ENCODE data around the gene MRPS14. TPM values are rescaled to one million over a fixed set of nuclear protein-coding genes. Genes with fewer than 3 reads are reported as not detected.
A peak's percentile ranks its signal among the peaks of the same experiment; 100 is the strongest.

MRPS14 gene
- total RNA-seq, 1 experiment from 2014 or later = 36.3 TPM

DNA sequence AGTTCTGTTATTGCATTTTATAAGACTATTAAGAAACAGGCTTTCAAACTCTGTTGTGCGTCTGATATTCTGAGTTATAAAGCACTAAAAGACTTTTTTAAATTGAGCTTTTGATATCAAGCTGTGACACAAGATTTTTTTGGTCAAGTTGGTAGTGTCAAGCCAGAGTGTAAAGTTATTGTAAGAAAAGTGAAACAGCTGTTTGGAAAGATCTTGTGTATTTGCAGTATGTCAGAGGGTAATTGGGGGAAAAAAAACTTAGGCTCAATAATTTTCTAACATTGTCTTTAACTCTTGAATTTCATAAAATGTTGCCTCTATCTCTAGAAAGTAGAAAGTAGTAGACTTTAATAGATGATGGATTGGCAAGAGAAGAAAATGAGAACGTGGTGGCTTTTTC, 19.7 kb downstream of the MRPS14 start:
- Mint-ChIP-seq H3K4me3 (ENCODE audit: unreplicated experiment) (no peak overlapping the region), H3K9me3 (ENCODE audit: unreplicated experiment) (no peaks in the 10 kb centered on the region), H3K27ac (ENCODE audit: low read depth, unreplicated experiment) (no peak overlapping the region), H3K4me1 (ENCODE audit: insufficient read depth, unreplicated experiment) (peaks cover 34% of the 10 kb centered on the region), H3K27me3 (ENCODE audit: insufficient read depth, unreplicated experiment) (no peaks in the 10 kb centered on the region), H3K36me3 (ENCODE audit: insufficient read depth, unreplicated experiment) (peaks cover 41% of the 10 kb centered on the region)
- ChIA-PET CTCF (interaction anchor here (0.6 to 1.5 kb wide), 7 partner anchors 9 to 741 kb away, joined by 3 to 5 read pairs (median 3); no protein-coding TSS in a partner anchor), POLR2A (interaction anchor here (0.5 to 10.8 kb wide), 6 partner anchors 11 to 417 kb away, joined by 3 to 331 read pairs (median 4); partner anchors contain the start of gene MRPS14)
- DNase-seq (ENCODE audit: unreplicated experiment) = no peak
- TF ChIP-seq, protein P1, sequence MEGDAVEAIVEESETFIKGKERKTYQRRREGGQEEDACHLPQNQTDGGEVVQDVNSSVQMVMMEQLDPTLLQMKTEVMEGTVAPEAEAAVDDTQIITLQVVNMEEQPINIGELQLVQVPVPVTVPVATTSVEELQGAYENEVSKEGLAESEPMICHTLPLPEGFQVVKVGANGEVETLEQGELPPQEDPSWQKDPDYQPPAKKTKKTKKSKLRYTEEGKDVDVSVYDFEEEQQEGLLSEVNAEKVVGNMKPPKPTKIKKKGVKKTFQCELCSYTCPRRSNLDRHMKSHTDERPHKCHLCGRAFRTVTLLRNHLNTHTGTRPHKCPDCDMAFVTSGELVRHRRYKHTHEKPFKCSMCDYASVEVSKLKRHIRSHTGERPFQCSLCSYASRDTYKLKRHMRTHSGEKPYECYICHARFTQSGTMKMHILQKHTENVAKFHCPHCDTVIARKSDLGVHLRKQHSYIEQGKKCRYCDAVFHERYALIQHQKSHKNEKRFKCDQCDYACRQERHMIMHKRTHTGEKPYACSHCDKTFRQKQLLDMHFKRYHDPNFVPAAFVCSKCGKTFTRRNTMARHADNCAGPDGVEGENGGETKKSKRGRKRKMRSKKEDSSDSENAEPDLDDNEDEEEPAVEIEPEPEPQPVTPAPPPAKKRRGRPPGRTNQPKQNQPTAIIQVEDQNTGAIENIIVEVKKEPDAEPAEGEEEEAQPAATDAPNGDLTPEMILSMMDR (IDR thresholded peaks at IDR 0.05; ENCODE audit: unreplicated experiment) = no peak
- intact Hi-C loops (cut with micrococcal nuclease) = loop anchor here (10.0 kb wide), 1 partner anchor 1201 kb away; the partner anchor contains the start of gene COP1
- BruUV-seq (replicated peaks) = no TSS peak

DNA sequence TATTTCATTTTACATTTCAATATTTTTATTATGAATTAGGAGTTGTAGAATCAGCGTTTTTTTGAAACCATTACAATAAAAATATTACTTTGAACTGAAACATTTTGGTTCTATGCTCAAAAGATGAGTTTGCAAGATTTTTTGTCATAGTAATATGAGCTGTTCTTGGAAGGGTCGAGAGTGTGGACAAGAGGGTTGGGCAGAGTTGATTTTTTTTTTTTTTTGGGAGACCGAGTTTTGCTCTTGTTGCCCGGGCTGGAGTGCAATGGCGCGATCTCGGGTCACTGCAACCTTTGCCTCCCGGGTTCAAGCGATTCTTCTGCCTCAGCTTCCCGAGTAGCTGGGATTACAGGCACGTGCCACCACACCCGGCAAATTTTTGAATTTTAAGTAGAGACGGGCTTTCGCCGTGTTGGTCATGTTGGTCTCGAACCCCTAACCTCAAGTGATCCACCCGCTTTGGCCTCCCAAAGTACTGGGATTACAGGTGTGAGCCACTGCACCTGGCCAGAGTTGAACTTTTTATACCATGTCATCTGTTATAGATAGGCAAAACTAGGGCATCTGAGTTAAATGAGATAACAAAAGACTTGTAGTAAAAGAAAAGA, 20.2 kb downstream of the MRPS14 start:
- no peaks in the 10 kb centered on the region for H3K27me3 Mint-ChIP-seq (ENCODE audit: insufficient read depth, unreplicated experiment)
- peaks cover 32% of the 10 kb centered on the region for H3K4me1 Mint-ChIP-seq (ENCODE audit: insufficient read depth, unreplicated experiment)
- CTCF ChIA-PET = interaction anchor here (0.6 to 1.5 kb wide), 9 partner anchors 9 to 740 kb away, joined by 3 to 8 read pairs (median 4); partner anchors contain the start of gene MRPS14
- no peak for DNase-seq (ENCODE audit: unreplicated experiment)
- H3K36me3 Mint-ChIP-seq (ENCODE audit: insufficient read depth, unreplicated experiment) = peaks cover 36% of the 10 kb centered on the region
- POLR2A ChIA-PET = interaction anchor here (0.9 to 10.8 kb wide), 6 partner anchors 10 to 27 kb away, joined by 3 to 331 read pairs (median 5); partner anchors contain the start of gene MRPS14
- H3K27ac Mint-ChIP-seq (ENCODE audit: low read depth, unreplicated experiment) = no peak overlapping the region
- no TSS peak for BruUV-seq (replicated peaks)
- TF ChIP-seq, protein P1 (IDR thresholded peaks at IDR 0.05; ENCODE audit: unreplicated experiment) = no peak
- no peak overlapping the region for H3K4me3 Mint-ChIP-seq (ENCODE audit: unreplicated experiment)
- H3K9me3 Mint-ChIP-seq (ENCODE audit: unreplicated experiment) = no peaks in the 10 kb centered on the region
- intact Hi-C loops (cut with micrococcal nuclease) = loop anchor here (10.0 kb wide), 1 partner anchor 1202 kb away; the partner anchor contains the start of gene COP1

DNA sequence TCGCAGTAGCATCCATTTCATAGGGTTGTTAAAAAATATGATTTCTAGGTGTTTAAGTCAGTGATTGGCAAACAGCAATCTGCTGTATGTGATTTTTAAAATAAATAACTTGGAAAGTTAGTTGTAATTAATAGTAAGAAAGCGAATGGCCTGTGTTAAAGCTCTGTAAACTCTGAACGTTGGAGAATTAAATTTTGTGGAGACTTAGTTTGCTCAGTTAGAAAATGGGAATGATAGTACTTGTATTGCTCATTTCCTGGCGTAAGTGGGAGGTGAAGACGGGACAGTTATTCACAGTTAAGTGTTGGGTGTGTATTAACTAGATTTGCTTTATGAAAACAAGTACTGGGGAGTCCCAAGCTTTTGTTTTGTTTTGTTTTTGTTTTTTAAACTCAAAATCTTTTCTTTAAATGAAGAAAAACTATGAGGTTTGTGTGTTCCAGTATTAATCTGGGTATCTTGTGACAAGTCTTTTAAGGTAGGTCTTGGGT, 22.5 kb downstream of the MRPS14 start:
- Mint-ChIP-seq H3K4me3 (ENCODE audit: unreplicated experiment) (no peak overlapping the region), H3K27ac (ENCODE audit: low read depth, unreplicated experiment) (peak overlapping the region; percentile 87), H3K9me3 (ENCODE audit: unreplicated experiment) (no peaks in the 10 kb centered on the region), H3K36me3 (ENCODE audit: insufficient read depth, unreplicated experiment) (peaks cover 15% of the 10 kb centered on the region), H3K27me3 (ENCODE audit: insufficient read depth, unreplicated experiment) (no peaks in the 10 kb centered on the region), H3K4me1 (ENCODE audit: insufficient read depth, unreplicated experiment) (peaks cover 47% of the 10 kb centered on the region)
- peak; percentile 41 for DNase-seq (ENCODE audit: unreplicated experiment)
- intact Hi-C loops (cut with micrococcal nuclease) = loop anchor here (10.0 kb wide), 1 partner anchor 1204 kb away; the partner anchor contains the start of gene COP1
- TF ChIP-seq, protein P1 (IDR thresholded peaks at IDR 0.05; ENCODE audit: unreplicated experiment) = no peak
- POLR2A ChIA-PET = interaction anchor here (0.5 to 10.8 kb wide), 32 partner anchors 7 to 1737 kb away, joined by 3 to 331 read pairs (median 6); partner anchors contain the start of genes GAS5, MRPS14, RABGAP1L and ZBTB37
- CTCF ChIA-PET = interaction anchor here (0.6 to 7.3 kb wide), 18 partner anchors 9 to 1754 kb away, joined by 3 to 96 read pairs (median 4); partner anchors contain the start of gene MRPS14
- BruUV-seq (replicated peaks) = TSS peak; percentile 25
